DND-41 (cell line): ENCODE measurements around the gene MRPL36.

ENCODE experiments used
- ATAC-seq: fragments of 200-7000 bp; cut with Tn5 transposase; 3 replicates; pipeline ENCODE4 v1.9.1; 2021; ENCODE audit warnings: low read depth; ENCODE audit not compliant: insufficient read depth
- DNase-seq: peaks from one replicate; pipeline ENCODE4 v3.0.0-alpha.2; 2020
- H2AFZ ChIP-seq: 2 replicates; pipeline ENCODE4 v1.6.0; 2012; ENCODE audit warnings: low read depth, low read length
- H3K27ac ChIP-seq: 2 replicates; pipeline ENCODE4 v1.5.1; 2012; ENCODE audit warnings: low read length, inconsistent platforms
- H3K27me3 ChIP-seq: fragments of 200-600 bp; sonication (generic); 2 replicates; pipeline ENCODE4 v1.6.0; 2012; ENCODE audit warnings: low read length, mild to moderate bottlenecking, inconsistent platforms; ENCODE audit not compliant: insufficient read depth, poor library complexity
- H3K36me3 ChIP-seq: 2 replicates; pipeline ENCODE4 v1.5.1; 2012; ENCODE audit warnings: low read length, inconsistent platforms; ENCODE audit not compliant: insufficient read depth
- H3K4me1 ChIP-seq: 2 replicates; pipeline ENCODE4 v1.5.1; 2012; ENCODE audit warnings: mild to moderate bottlenecking, low read length; ENCODE audit not compliant: insufficient read depth
- H3K4me2 ChIP-seq: 2 replicates; pipeline ENCODE4 v1.6.0; 2012; ENCODE audit warnings: mild to moderate bottlenecking, moderate library complexity, low read length, inconsistent platforms; ENCODE audit not compliant: insufficient read depth
- H3K4me3 ChIP-seq, 2 experiments: fragments of 200-600 bp in 1 of 2; shearing (Covaris generic) in 1 of 2; 2 replicates each; pipeline ENCODE4 v1.5.1; 2012 to 2016; ENCODE audit warnings: inconsistent platforms in 2 of 2, low read length in 2 of 2, mild to moderate bottlenecking in 2 of 2, low read depth in 1 of 2, moderate library complexity in 1 of 2
- H3K79me2 ChIP-seq: 2 replicates; pipeline ENCODE4 v1.6.0; 2012; ENCODE audit warnings: low read length, inconsistent platforms; ENCODE audit not compliant: insufficient read depth
- H3K9ac ChIP-seq: 2 replicates; pipeline ENCODE4 v1.6.0; 2012; ENCODE audit warnings: low read depth, mild to moderate bottlenecking, inconsistent platforms, low read length, moderate library complexity
- H3K9me3 ChIP-seq: 2 replicates; pipeline ENCODE4 v1.5.1; 2012; ENCODE audit warnings: low read length, moderate library complexity, mild to moderate bottlenecking, inconsistent platforms; ENCODE audit not compliant: insufficient read depth, severe bottlenecking
- H4K20me1 ChIP-seq: 2 replicates; pipeline ENCODE4 v1.6.0; 2012; ENCODE audit warnings: low read length; ENCODE audit not compliant: insufficient read depth
- EZH2 ChIP-seq: IDR thresholded peaks from 3 replicates; pipeline ENCODE4 v1.6.1; 2012; ENCODE audit warnings: borderline replicate concordance, low read depth, mild to moderate bottlenecking, moderate library complexity, low read length, inconsistent platforms; ENCODE audit not compliant: severe bottlenecking
- TF ChIP-seq, protein P1 (sequence below): IDR thresholded peaks from 2 replicates; pipeline ENCODE4 v1.5.1; 2012; ENCODE audit warnings: borderline replicate concordance, low read length, moderate library complexity, mild to moderate bottlenecking; ENCODE audit not compliant: poor library complexity, severe bottlenecking; ENCODE audit errors: extremely low read depth

The MRPL36 gene

DNA sequence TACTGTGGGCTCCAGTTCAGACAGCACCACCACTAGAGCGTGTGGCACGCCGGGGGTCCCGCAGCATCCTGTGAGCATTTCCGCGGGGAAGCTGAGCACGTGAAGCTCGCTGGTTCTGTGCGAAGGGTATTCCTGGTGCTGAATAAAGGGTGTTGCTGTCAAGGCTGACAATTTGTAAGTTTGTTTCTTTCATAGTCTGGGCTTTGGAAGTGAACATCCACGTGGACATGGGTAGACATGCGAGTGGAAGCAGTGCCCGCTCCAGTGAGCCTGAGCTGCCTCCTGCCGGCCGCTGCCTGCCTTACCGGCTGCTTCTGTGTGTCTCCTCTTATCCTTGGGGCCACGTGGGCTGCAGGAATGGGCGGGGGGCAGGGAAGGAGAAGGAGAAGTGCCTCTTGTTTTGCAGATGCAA is 16.2 kb upstream of the MRPL36 start:
- Histone ChIP-seq H3K36me3 (peaks cover 94% of the 10 kb centered on the region), H3K27ac (no peak overlapping the region), H3K9me3 (no peaks in the 10 kb centered on the region), H3K9ac (no peak overlapping the region), H3K79me2 (peaks cover 16% of the 10 kb centered on the region; the same call in 1 of the 2 replicates), H4K20me1 (peaks cover 20% of the 10 kb centered on the region), H3K4me1 (no peaks in the 10 kb centered on the region), H3K4me2 (no peak overlapping the region), H2AFZ (no peak overlapping the region), H3K27me3 (no peaks in the 10 kb centered on the region), H3K4me3 (no peak overlapping the region)
- ATAC-seq (no peak), DNase-seq (no peak)
- no peak for TF ChIP-seq EZH2
- TF ChIP-seq, protein P1, sequence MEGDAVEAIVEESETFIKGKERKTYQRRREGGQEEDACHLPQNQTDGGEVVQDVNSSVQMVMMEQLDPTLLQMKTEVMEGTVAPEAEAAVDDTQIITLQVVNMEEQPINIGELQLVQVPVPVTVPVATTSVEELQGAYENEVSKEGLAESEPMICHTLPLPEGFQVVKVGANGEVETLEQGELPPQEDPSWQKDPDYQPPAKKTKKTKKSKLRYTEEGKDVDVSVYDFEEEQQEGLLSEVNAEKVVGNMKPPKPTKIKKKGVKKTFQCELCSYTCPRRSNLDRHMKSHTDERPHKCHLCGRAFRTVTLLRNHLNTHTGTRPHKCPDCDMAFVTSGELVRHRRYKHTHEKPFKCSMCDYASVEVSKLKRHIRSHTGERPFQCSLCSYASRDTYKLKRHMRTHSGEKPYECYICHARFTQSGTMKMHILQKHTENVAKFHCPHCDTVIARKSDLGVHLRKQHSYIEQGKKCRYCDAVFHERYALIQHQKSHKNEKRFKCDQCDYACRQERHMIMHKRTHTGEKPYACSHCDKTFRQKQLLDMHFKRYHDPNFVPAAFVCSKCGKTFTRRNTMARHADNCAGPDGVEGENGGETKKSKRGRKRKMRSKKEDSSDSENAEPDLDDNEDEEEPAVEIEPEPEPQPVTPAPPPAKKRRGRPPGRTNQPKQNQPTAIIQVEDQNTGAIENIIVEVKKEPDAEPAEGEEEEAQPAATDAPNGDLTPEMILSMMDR: no peak

GRCh38 chr5:1815071-1815786 is 15.6 kb upstream of the MRPL36 start:
- Histone ChIP-seq H2AFZ (no peak overlapping the region), H3K4me3 (no peak overlapping the region), H3K27me3 (no peaks in the 10 kb centered on the region), H3K9ac (no peak overlapping the region), H3K4me1 (no peaks in the 10 kb centered on the region), H3K4me2 (no peak overlapping the region), H3K9me3 (no peaks in the 10 kb centered on the region), H3K36me3 (peaks cover 94% of the 10 kb centered on the region), H3K27ac (no peak overlapping the region), H4K20me1 (peaks cover 22% of the 10 kb centered on the region), H3K79me2 (peaks cover 22% of the 10 kb centered on the region)
- ATAC-seq (no peak), DNase-seq (no peak)
- no peak for TF ChIP-seq EZH2
- TF ChIP-seq, protein P1: no peak

DNA sequence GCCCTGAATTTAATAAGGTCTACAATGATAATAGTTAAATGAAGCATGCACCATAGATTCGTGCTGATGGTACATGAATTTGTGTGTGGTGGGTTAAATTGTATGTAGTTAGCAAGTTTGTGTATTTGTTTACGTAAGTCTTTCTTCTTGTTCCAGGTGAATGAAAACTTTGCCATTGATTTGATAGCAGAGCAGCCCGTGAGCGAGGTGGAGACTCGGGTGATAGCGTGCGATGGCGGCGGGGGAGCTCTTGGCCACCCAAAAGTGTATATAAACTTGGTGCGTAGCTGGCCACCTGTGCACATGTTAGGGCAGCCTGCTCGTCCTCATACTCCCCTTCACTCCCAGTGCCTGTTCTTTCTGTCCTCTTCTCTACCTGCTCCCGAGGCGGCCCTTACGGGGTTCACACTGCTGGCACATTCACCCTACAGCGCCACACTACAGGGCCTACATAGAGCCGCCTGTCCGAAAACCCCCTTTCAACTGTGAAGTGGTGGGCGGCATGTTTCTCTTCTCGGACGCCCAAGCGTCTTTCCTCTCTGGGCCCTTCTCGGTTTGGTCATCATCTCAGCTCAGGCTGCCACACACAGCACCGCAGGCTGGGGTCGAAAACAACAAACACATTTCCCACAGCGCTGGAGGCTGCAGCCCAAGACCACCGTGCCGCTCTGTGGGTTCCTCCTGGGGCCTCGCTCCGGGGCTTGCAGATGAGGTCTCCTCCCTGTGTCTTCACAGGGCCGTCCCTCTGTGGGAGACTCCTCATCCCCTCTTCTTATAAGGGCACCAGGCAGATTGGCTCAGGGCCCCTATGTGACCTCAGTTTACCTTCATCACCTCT is 14.8 kb upstream of the MRPL36 start:
- Histone ChIP-seq H2AFZ (no peak overlapping the region), H3K4me1 (no peaks in the 10 kb centered on the region), H3K4me2 (no peak overlapping the region), H3K27ac (no peak overlapping the region), H3K27me3 (no peaks in the 10 kb centered on the region), H3K79me2 (peaks cover 30% of the 10 kb centered on the region), H3K36me3 (peaks cover 94% of the 10 kb centered on the region), H3K9ac (no peak overlapping the region), H3K9me3 (no peaks in the 10 kb centered on the region), H3K4me3 (no peak overlapping the region), H4K20me1 (peaks cover 30% of the 10 kb centered on the region)
- DNase-seq (no peak), ATAC-seq (no peak)
- no peak for TF ChIP-seq EZH2
- TF ChIP-seq, protein P1: no peak
